Neural cell (in vitro differentiated cells): ENCODE data around the gene SH3GL1. TPM values are rescaled to one million over a fixed set of nuclear protein-coding genes. Genes with fewer than 3 reads are reported as not detected.

ENCODE experiments used
- H2AFZ ChIP-seq: fragments of 200-600, 300-800 bp; sonication (generic), shearing (Covaris generic); 2 replicates; pipeline ENCODE4 v1.6.0; 2014; ENCODE audit warnings: low read depth, mild to moderate bottlenecking, antibody characterized with exemption, low read length, moderate library complexity
- H3F3A ChIP-seq: fragments of 200-600 bp; shearing (Covaris generic); 2 replicates; pipeline ENCODE4 v1.6.1; 2016; ENCODE audit warnings: mild to moderate bottlenecking, moderate library complexity, mixed read lengths, antibody characterized with exemption, low read length; ENCODE audit not compliant: insufficient read depth, poor library complexity, severe bottlenecking
- H3K27ac ChIP-seq: fragments of 200-600, 300-800 bp; sonication (generic), shearing (Covaris generic); 2 replicates; pipeline ENCODE4 v1.5.1; 2014; ENCODE audit warnings: mild to moderate bottlenecking, low read length, moderate library complexity
- H3K27me3 ChIP-seq: fragments of 300-800, 200-600 bp; sonication (generic), shearing (Covaris generic); 2 replicates; pipeline ENCODE4 v1.6.0; 2014; ENCODE audit warnings: mild to moderate bottlenecking, low read depth, low read length, moderate library complexity; ENCODE audit not compliant: insufficient read depth
- H3K36me3 ChIP-seq: fragments of 300-800, 200-600 bp; sonication (generic), shearing (Covaris generic); 2 replicates; pipeline ENCODE4 v1.5.1; 2014; ENCODE audit warnings: mild to moderate bottlenecking, antibody characterized with exemption, low read length, moderate library complexity; ENCODE audit not compliant: insufficient read depth
- H3K4me2 ChIP-seq: fragments of 300-800, 200-600 bp; sonication (generic), shearing (Covaris generic); 2 replicates; pipeline ENCODE4 v1.6.0; 2014; ENCODE audit warnings: mild to moderate bottlenecking, low read length
- H3K4me3 ChIP-seq: fragments of 300-800, 200-600 bp; sonication (generic), shearing (Covaris generic); 2 replicates; pipeline ENCODE4 v1.5.1; 2014; ENCODE audit warnings: mild to moderate bottlenecking, low read length, moderate library complexity
- H3K79me2 ChIP-seq: fragments of 200-600 bp; shearing (Covaris generic); replicated peaks from 2 replicates; pipeline ENCODE4 v1.6.0; 2014; ENCODE audit warnings: mild to moderate bottlenecking, low read length, moderate library complexity; ENCODE audit not compliant: insufficient read depth
- H3K9ac ChIP-seq: fragments of 300-800, 200-600 bp; sonication (generic), shearing (Covaris generic); 2 replicates; pipeline ENCODE4 v1.6.1; 2016; ENCODE audit warnings: mild to moderate bottlenecking, low read length, mixed read lengths
- H3K9me2 ChIP-seq: fragments of 200-600 bp; shearing (Covaris generic); 2 replicates; pipeline ENCODE4 v1.6.1; 2016; ENCODE audit warnings: mild to moderate bottlenecking, low read length, mixed read lengths; ENCODE audit not compliant: insufficient read depth
- H3K9me3 ChIP-seq: fragments of 200-600, 300-800 bp; sonication (generic), shearing (Covaris generic); 2 replicates; pipeline ENCODE4 v1.6.1; 2016; ENCODE audit warnings: mild to moderate bottlenecking, mixed run types, low read length, moderate library complexity, mixed read lengths
- H4K20me1 ChIP-seq: fragments of 200-600 bp; shearing (Covaris generic); 2 replicates; pipeline ENCODE4 v1.6.1; 2016; ENCODE audit warnings: mild to moderate bottlenecking, mixed run types; ENCODE audit not compliant: insufficient read depth
- CTCF ChIP-seq: fragments of 450-650 bp; IDR thresholded peaks from 2 replicates; pipeline ENCODE4 v1.5.1; 2014; ENCODE audit warnings: antibody characterized with exemption, mild to moderate bottlenecking, moderate library complexity; ENCODE audit not compliant: poor library complexity, severe bottlenecking
- EP300 ChIP-seq: fragments of 450-650 bp; conservative IDR thresholded peaks from 2 replicates; pipeline ENCODE4 v1.6.1; 2014; ENCODE audit warnings: antibody characterized with exemption, mild to moderate bottlenecking, moderate library complexity; ENCODE audit not compliant: poor library complexity, severe bottlenecking
- EZH2 ChIP-seq: fragments of 200-600, 300-800 bp; shearing (Covaris generic), sonication (generic); IDR thresholded peaks from 2 replicates; pipeline ENCODE4 v1.6.1; 2014; ENCODE audit warnings: antibody characterized with exemption, low read length, borderline replicate concordance, mild to moderate bottlenecking; ENCODE audit not compliant: insufficient read depth, poor library complexity, severe bottlenecking
- MXI1 ChIP-seq: fragments of 450-650 bp; conservative IDR thresholded peaks from 2 replicates; pipeline ENCODE4 v1.6.1; 2014; ENCODE audit warnings: antibody characterized with exemption, mild to moderate bottlenecking; ENCODE audit not compliant: poor library complexity, severe bottlenecking
- POLR2AphosphoS5 ChIP-seq: IDR thresholded peaks from 2 replicates; pipeline ENCODE4 v1.6.1; 2012
- RAD21 ChIP-seq: fragments of 450-650 bp; conservative IDR thresholded peaks from 2 replicates; pipeline ENCODE4 v1.6.1; 2014; ENCODE audit warnings: antibody characterized with exemption, mild to moderate bottlenecking, moderate library complexity
- REST ChIP-seq: IDR thresholded peaks from 2 replicates; pipeline ENCODE4 v1.6.1; 2012; ENCODE audit warnings: borderline replicate concordance
- SMC3 ChIP-seq: fragments of 450-650 bp; conservative IDR thresholded peaks from 2 replicates; pipeline ENCODE4 v1.6.1; 2014; ENCODE audit warnings: antibody characterized with exemption, mild to moderate bottlenecking, moderate library complexity; ENCODE audit not compliant: poor library complexity
- TAF1 ChIP-seq: IDR thresholded peaks from 2 replicates; pipeline ENCODE4 v1.6.1; 2012; ENCODE audit warnings: low read depth
- polyA plus RNA-seq: library from polyadenylated mRNA; depleted of rRNA; stranded (reverse); fragments of >200 nt; gene quantifications from 2 replicates; pipeline ENCODE4 v1.2.3, GENCODE V29; 2014

Gene SH3GL1
- polyA plus RNA-seq, 1 donor from 2014 or later: 25.2 TPM

- Histone ChIP-seq H3K79me2 (no peaks in the 10 kb centered on the region), H3K27ac (no peak overlapping the region), H4K20me1 (no peaks in the 10 kb centered on the region), H3K4me3 (no peak overlapping the region), H2AFZ (no peak overlapping the region), H3F3A (no peaks in the 10 kb centered on the region), H3K9me3 (no peaks in the 10 kb centered on the region), H3K9me2 (no peaks in the 10 kb centered on the region), H3K27me3 (no peaks in the 10 kb centered on the region), H3K36me3 (peaks cover 10% of the 10 kb centered on the region), H3K4me2 (no peak overlapping the region), H3K9ac (no peak overlapping the region)
- TF ChIP-seq REST (no peak), EP300 (no peak), CTCF (no peak), MXI1 (no peak), EZH2 (no peak), TAF1 (no peak), RAD21 (no peak), SMC3 (no peak), POLR2AphosphoS5 (no peak)
Observed at GRCh38 chr19:4318460-4318859, 81.9 kb downstream of the SH3GL1 start.

DNA sequence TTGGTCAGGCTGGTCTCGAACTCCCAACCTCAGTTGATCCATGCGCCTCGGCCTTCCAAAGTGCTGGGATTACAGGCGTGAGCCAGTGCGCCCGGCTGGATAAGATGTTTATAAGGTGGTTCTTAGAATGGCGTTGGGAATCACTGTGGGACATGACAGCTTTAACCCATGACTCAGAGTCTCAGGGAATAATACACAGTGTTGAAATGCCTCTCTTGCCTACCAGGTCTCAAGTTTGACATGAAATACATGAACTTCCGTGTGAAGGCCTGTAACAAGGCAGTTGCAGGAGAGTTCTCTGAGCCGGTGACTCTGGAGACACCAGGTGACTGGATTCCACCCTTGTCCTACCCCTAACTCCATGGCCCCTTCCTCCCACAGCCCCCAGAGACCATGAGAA, 83.4 kb downstream of the SH3GL1 start:
- Histone ChIP-seq H3K27ac (no peak overlapping the region), H3K4me2 (no peak overlapping the region)

More for the DNA sequence above, 83.4 kb downstream of the SH3GL1 start:
- no peaks in the 10 kb centered on the region for H3K9me2 ChIP-seq
- peaks cover 10% of the 10 kb centered on the region for H3K36me3 ChIP-seq
- no peaks in the 10 kb centered on the region for H3K79me2 ChIP-seq
- H2AFZ ChIP-seq: no peak overlapping the region
- H3K9ac ChIP-seq: no peak overlapping the region
- no peak overlapping the region for H3K4me3 ChIP-seq
- H3K27me3 ChIP-seq: no peaks in the 10 kb centered on the region
- TF ChIP-seq TAF1 (no peak), REST (no peak), CTCF (no peak), EP300 (no peak), EZH2 (no peak), RAD21 (no peak), POLR2AphosphoS5 (no peak), SMC3 (no peak), MXI1 (no peak)
- no peaks in the 10 kb centered on the region for H4K20me1 ChIP-seq
- H3F3A ChIP-seq: no peaks in the 10 kb centered on the region
- no peaks in the 10 kb centered on the region for H3K9me3 ChIP-seq
